Peyer's patch (tissue), 4 donors: Measurements from ENCODE around the gene PPP1R13B. TPM values are rescaled to one million over a fixed set of nuclear protein-coding genes. Genes with fewer than 3 reads are reported as not detected.
A peak's percentile ranks its signal among the peaks of the same experiment; 100 is the strongest.

Source experiments
- DNase-seq, 3 donors: peaks; one replicate each; pipeline ENCODE4 v3.0.0-alpha.2; 2017 to 2019
- H3K27ac ChIP-seq, 4 donors: fragments of 200-600 bp; sonication (generic); one replicate each; pipeline ENCODE4 v1.5.1; 2016 to 2019
- H3K27me3 ChIP-seq, 2 donors: fragments of 200-600 bp; sonication (generic); one replicate each; pipeline ENCODE4 v1.5.1; 2019
- H3K36me3 ChIP-seq, 3 donors: fragments of 200-600 bp; sonication (generic); one replicate each; pipeline ENCODE4 v1.5.1; 2016 to 2019
- H3K4me1 ChIP-seq, 4 donors: fragments of 200-600 bp; sonication (generic); one replicate each; pipeline ENCODE4 v1.5.1; 2016 to 2019
- H3K4me3 ChIP-seq, 4 donors: fragments of 200-600 bp; sonication (generic); 1 replicate in 3 of 4; 2 replicates in 1 of 4; pipeline ENCODE4 v1.5.1; 2016 to 2019; ENCODE audit warnings: mild to moderate bottlenecking in 1 of 4
- H3K9me3 ChIP-seq, 4 donors: fragments of 200-600 bp; sonication (generic); one replicate each; pipeline ENCODE4 v1.5.1; 2016 to 2019; ENCODE audit warnings: mild to moderate bottlenecking in 1 of 4
- CTCF ChIP-seq, 6 experiments: fragments of 450-650 bp in 4 of 6; fragments of 200-600 bp in 2 of 6; sonication (generic) in 1 of 6; IDR thresholded peaks; one replicate each; pipeline ENCODE4 v1.5.1; 2017 to 2019; ENCODE audit warnings: antibody characterized with exemption in 6 of 6, mild to moderate bottlenecking in 3 of 6, moderate library complexity in 1 of 6
- POLR2A ChIP-seq, 2 donors: fragments of 450-650 bp; IDR thresholded peaks; one replicate each; pipeline ENCODE4 v1.5.1; 2017; ENCODE audit warnings: antibody characterized with exemption in 2 of 2, mild to moderate bottlenecking in 2 of 2, moderate library complexity in 2 of 2
- total RNA-seq, 4 donors: library from RNA; depleted of rRNA; stranded (reverse); fragments of >200 nt; gene quantifications; one replicate each; pipeline ENCODE4 v1.1.0, GENCODE V29; 2016

PPP1R13B gene
- total RNA-seq, 4 donors from 2014 or later, result 30.5 to 78.3 (median 54.0) TPM

- H3K4me3 ChIP-seq, result no peak overlapping the region
- no peak overlapping the region for H3K27ac ChIP-seq
- no peaks in the 10 kb centered on the region for H3K27me3 ChIP-seq
- TF ChIP-seq CTCF (IDR thresholded peaks at IDR 0.05) (no peak), POLR2A (IDR thresholded peaks at IDR 0.05) (no peak)
- no peaks in the 10 kb centered on the region for H3K9me3 ChIP-seq
- H3K4me1 ChIP-seq, result peaks cover 0 to 8% (median 4%) of the 10 kb centered on the region in 4 donors
- no peak for DNase-seq
- no peaks in the 10 kb centered on the region for H3K36me3 ChIP-seq
Observed at GRCh38 chr14:103867020-103867419, 19.6 kb upstream of the PPP1R13B start.

GRCh38 chr14:103863245-103863644, 15.9 kb upstream of the PPP1R13B start:
- TF ChIP-seq POLR2A (IDR thresholded peaks at IDR 0.05), result no peak
- no peak for TF ChIP-seq CTCF (IDR thresholded peaks at IDR 0.05)
- Histone ChIP-seq H3K36me3 (no peaks in the 10 kb centered on the region), H3K9me3 (no peaks in the 10 kb centered on the region), H3K4me1 (no peaks in the 10 kb centered on the region), H3K27me3 (no peaks in the 10 kb centered on the region), H3K4me3 (no peak overlapping the region), H3K27ac (no peak overlapping the region)
- no peak for DNase-seq

- Histone ChIP-seq H3K9me3 (no peaks in the 10 kb centered on the region), H3K27me3 (no peaks in the 10 kb centered on the region), H3K4me3 (peak overlapping the region in 2 of 4 donors; percentile 10 to 33), H3K36me3 (no peaks in the 10 kb centered on the region), H3K4me1 (no peaks in the 10 kb centered on the region), H3K27ac (peak overlapping the region in 1 of 4 donors; percentile 59)
- TF ChIP-seq POLR2A (IDR thresholded peaks at IDR 0.05), result no peak
- no peak for TF ChIP-seq CTCF (IDR thresholded peaks at IDR 0.05)
- DNase-seq, result peak in 2 of 3 donors; percentile 34 to 73
Observed at GRCh38 chr14:103862393-103862782, 15.0 kb upstream of the PPP1R13B start.

GRCh38 chr14:103861413-103862392, 14.3 kb upstream of the PPP1R13B start:
- H3K27ac ChIP-seq, result peak overlapping the region in 1 of 4 donors; percentile 59
- peak overlapping the region in 2 of 4 donors; percentile 10 to 33 for H3K4me3 ChIP-seq
- DNase-seq, result peak in 1 of 3 donors; percentile 34
- H3K27me3 ChIP-seq, result no peaks in the 10 kb centered on the region
- H3K9me3 ChIP-seq, result no peaks in the 10 kb centered on the region
- no peaks in the 10 kb centered on the region for H3K36me3 ChIP-seq
- TF ChIP-seq CTCF (IDR thresholded peaks at IDR 0.05) (peak in 2 of 6 experiments; percentile 4 to 8), POLR2A (IDR thresholded peaks at IDR 0.05) (no peak)
- no peaks in the 10 kb centered on the region for H3K4me1 ChIP-seq

GRCh38 chr14:103859416-103860202, 12.2 kb upstream of the PPP1R13B start:
- peak in 1 of 3 donors; percentile 26 for DNase-seq
- Histone ChIP-seq H3K4me3 (no peak overlapping the region), H3K27ac (no peak overlapping the region), H3K9me3 (no peaks in the 10 kb centered on the region), H3K27me3 (no peaks in the 10 kb centered on the region), H3K4me1 (peaks cover 0 to 7% (median 0%) of the 10 kb centered on the region in 4 donors), H3K36me3 (no peaks in the 10 kb centered on the region)
- no peak for TF ChIP-seq POLR2A (IDR thresholded peaks at IDR 0.05)
- TF ChIP-seq CTCF (IDR thresholded peaks at IDR 0.05), result no peak
